GM12872 (cell line): Measurements from ENCODE around the gene XPR1.

Experiments used
- TF ChIP-seq, protein P1 (sequence below): IDR thresholded peaks from 3 replicates; pipeline ENCODE4 v1.5.1; 2011; ENCODE audit warnings: low read depth, mild to moderate bottlenecking, low read length, moderate library complexity; ENCODE audit not compliant: insufficient read depth

XPR1 gene

DNA sequence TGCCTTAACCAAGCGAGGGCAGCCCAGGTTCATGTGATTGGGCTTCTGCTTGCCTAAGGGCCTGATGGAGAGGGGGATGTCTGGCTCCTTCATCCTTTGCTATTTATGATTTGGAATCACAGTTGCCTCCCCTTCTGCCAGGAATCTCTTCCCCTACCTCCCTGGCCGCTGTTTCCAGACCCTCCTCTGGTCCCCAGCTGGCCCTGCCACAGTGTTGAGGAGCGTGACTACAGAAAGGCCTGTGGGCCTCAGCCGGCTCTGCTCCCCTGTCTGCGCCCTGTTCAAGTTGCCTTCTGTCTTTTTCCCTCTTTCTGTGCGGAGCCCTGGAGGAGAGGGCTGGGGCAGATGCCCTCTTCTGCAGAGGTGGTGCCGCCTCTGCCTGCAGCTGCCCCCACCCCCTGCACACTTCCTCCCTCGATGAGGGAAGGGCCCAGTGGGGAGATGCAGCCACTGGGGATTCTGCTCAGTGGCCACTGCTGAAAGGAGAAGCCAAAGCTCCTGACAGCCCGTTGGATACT is 287.4 kb downstream of the XPR1 start:
- TF ChIP-seq, protein P1, sequence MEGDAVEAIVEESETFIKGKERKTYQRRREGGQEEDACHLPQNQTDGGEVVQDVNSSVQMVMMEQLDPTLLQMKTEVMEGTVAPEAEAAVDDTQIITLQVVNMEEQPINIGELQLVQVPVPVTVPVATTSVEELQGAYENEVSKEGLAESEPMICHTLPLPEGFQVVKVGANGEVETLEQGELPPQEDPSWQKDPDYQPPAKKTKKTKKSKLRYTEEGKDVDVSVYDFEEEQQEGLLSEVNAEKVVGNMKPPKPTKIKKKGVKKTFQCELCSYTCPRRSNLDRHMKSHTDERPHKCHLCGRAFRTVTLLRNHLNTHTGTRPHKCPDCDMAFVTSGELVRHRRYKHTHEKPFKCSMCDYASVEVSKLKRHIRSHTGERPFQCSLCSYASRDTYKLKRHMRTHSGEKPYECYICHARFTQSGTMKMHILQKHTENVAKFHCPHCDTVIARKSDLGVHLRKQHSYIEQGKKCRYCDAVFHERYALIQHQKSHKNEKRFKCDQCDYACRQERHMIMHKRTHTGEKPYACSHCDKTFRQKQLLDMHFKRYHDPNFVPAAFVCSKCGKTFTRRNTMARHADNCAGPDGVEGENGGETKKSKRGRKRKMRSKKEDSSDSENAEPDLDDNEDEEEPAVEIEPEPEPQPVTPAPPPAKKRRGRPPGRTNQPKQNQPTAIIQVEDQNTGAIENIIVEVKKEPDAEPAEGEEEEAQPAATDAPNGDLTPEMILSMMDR: no peak

DNA sequence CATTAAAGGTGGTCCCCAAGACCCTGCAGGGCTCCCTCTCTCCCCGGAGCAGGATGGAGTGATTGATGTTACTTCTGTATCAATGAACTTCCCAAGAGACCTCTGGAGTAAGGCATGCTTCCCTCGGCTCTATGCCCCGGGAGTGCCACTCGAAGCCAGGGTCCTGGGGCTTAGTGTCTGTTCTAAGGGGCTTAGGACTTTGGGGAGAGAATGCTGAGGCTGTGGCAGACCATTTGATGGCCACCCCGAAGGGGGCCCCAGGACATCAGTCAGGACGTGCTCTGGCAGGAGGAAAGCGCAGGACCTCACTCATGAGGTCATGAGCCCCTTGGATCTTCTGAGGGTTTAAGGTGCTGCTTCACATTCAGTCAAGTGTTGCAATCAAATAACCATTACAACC is 288.4 kb downstream of the XPR1 start:
- TF ChIP-seq, protein P1: no peak

DNA sequence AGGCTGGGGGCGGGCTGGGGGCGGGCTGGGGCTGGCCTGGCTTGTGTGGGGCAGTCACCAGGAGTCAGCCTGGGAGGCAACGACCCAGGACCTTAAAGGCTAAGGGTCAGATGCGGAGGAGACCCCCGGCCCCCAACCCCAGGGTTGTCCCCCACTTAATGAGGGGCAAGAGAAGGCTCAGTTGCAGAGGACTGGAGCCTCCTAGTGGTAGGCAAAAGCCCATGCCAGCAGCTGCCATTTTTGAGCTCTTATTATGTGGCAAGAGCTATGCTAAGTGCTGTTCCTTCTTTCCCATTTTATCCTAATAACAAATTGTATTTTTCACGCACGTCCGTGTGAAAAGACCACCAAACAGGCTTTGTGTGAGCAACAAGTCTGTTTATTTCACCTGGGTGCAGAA is 288.9 kb downstream of the XPR1 start:
- TF ChIP-seq, protein P1: peak; percentile 75

DNA sequence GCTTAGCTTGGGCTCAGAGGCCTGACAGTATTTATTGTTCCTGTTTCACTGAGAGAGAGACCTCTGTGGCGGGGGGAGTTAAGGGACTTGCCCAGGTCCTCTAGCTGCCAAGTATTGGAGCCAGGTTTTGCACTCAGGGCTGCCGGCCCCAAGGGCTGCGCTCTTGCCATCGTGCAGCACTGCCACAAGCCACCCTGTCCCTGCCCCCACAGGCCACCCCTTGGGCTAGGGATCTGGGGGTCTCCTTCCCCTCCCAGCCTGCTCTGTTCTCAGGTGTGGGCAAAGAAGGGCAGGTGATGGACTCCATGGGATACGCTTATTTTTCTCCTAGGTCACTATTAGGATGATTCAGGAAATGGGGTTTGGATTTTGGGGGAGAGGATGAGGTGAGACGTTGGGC is 289.6 kb downstream of the XPR1 start:
- TF ChIP-seq, protein P1: no peak

DNA sequence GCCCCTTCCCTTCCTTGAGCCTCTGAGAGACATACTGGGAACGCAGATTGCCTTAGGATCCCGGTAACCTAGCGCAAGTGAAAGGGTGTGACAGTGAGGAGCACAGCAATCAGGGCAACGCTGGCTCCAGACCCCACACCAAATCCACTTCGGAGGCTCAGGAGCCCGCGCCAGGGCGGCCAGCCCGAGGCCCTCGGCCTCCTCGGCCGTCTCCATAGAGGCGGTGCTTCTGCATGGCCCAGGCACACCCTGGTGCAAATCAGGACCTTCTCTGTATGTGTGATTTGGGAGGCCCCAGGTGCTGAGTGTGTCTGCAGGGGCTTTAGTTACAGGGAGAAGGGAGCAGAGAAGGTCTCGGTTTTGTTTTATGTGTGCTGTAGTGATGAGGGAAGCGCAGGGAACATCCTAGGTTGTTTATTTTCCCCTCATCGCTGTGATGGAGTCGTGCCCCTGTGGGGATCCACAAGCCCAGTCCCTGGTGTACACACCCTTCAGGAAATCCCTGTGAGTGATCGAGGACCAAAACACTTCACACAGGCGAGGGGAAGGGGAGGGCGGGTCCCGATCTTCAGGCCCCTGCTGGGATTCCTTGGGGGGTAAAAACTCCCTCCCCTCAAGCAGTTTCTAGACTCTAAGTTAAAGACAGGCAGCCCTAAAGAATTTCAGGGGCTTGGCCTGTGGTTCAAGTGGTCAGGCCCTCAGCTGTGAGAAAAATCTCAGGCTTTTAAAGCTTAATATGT is 290.2 kb downstream of the XPR1 start:
- TF ChIP-seq, protein P1: no peak

DNA sequence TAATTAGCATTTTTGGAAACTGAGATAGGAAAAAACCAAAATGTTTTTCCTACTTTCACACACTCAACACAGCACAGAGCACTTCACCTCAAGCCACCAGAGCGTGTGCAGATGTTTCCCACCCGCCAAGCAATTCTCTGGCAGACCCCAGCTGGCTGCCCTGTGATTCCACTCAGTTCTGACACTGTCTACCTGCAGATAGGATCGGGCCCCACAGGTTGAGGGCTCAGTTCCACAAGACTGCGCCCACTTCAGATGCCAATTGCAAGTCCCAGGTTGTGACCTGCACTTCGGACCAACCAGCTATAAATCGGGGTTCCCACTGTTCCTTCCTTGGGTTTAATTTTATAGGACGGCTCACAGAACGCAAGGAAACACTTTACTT is 290.8 kb downstream of the XPR1 start:
- TF ChIP-seq, protein P1: no peak

DNA sequence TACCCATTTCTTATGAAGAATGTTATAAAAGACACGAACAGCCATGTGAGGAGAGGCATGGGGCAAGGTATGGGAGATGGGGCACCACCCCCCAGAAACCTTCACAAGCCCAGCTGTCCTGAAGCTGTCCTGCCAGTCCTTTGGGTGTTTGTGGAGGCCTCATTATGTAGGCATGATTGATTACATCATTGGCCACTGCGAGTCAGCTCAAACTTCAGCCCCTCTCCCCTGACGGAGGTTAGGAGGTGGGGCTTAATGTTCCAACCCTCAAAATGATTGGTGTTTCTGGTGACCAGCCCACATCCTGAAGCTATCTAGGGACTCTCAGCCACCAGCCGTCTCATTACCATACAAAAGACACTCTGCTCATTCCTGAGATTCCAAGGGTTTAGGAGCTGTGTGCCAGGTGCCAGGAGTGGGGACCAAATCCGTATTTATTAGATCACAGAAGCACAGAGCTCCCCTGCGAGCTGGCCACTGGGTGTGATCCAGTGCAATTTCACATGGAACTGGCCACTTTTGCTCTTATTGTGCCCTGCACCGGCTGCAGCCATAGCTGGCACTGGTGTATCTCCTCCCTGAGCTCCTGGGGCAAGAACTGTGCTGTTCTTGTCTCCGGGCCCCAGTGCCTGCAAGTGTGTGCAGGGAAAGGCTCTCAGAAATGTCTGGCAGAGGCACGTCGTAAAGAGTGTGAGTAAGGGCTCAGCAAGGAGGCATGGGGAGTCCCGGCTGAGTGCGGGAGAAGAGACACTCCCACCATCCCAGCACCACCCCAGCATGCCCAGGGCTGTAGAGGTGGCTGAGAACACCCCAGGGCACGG is 291.4 kb downstream of the XPR1 start:
- TF ChIP-seq, protein P1: no peak
